ENCODE results near the gene SIRPG.
"Not testable (repeated sequence)": the region's sequence is repeated elsewhere in the genome, so short reads cannot be mapped to it uniquely, and the experiment has no call there.

The SIRPG gene

DNA sequence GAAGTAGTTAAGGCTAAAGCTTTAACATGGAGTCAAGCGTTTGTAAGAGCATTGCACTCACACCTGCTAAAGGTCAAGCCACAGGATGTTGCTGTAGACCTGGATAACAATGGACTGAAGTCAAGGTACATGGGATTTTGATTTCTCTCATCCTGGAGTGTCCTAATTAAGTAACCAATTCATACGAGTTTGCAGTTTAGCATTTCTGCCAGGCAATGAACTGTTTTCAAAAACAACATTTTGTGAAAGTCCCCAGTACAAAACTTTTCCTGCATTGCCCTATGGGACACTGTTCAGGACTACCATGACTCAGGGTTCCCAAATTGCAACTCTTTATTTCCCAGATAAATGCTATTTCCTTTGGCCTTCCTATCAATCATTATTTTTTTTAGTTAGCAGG, 20.4 kb downstream of the SIRPG start:
- DNase-seq (ENCODE audit: insufficient read length, low spot score): no peak

DNA sequence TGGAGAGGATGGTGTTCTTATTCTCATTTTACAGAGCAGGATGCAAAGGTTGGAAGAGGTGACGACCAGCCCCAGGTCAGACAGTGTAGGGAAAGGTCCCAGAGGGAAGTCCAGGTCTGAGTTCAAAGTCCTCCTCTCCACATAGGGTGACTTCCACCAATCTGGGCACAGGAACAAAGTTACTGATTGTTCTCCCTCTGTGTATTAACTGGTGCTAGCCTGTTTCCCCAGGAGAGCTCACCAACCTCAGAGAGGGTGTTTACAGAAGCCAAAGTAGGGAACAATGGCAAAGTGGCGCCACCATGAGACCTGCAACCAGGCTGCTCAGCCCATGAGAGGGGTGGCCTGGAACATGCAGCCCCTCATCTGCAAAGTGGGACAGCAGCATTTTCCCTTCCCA, 21.0 kb downstream of the SIRPG start:
- no peak for DNase-seq (ENCODE audit: insufficient read length, low spot score)
- no peak for FAIRE-seq

More for the DNA sequence above, 20.4 kb downstream of the SIRPG start:
- no peak for FAIRE-seq

DNA sequence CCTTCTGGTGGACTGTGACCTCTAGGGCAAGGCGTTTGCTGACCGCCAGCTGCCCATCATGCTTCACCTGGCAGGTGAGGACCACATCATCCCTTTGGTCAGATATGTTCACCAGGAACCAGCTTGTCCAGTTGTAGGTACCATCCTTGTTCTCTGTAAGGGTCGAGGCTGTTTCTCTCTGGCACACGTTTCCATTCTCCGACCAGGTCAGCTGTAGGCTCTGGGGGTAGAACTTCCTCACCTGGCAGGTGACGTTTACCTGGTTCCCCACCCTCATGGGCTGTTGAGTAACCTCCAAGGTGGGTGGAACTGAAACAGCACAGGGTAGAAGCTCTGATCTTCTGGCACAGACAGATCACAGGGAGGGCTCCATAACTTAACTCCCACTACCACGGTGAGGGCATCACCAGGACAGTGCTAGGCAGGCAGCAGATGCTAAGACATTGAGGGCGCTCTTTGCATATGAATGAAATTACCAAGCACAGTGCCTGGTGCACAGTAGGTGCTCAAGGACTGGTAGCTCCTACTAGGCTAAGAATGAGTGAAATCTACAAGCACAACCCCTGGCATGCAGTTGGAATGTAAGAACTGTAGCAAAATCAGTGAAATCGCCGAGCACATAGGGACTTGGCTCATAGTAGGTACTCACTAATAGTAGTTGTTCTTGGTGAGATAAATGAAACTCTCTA, 22.1 kb downstream of the SIRPG start:
- FAIRE-seq: no peak
- no peak for DNase-seq (ENCODE audit: insufficient read length, low spot score)

DNA sequence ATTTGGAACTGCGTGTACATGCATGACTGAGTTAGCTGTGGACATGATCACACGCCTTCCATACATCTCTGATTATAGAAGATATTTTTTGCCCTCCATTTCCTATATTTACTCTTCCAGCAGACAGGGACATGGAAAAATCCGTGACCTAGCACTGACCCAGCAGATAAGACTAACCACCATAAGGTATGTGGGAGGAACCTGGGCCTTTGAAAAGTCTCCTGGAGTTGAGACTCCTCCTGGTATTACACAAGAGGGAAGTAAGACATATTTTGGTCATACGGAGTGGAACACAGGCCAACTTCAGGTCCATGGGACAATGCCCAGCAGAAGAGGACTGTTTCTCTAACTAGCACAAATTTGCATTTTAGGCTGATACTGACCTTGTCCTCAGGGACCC, 24.0 kb downstream of the SIRPG start:
- FAIRE-seq (no peak), DNase-seq (ENCODE audit: insufficient read length, low spot score) (no peak)

DNA sequence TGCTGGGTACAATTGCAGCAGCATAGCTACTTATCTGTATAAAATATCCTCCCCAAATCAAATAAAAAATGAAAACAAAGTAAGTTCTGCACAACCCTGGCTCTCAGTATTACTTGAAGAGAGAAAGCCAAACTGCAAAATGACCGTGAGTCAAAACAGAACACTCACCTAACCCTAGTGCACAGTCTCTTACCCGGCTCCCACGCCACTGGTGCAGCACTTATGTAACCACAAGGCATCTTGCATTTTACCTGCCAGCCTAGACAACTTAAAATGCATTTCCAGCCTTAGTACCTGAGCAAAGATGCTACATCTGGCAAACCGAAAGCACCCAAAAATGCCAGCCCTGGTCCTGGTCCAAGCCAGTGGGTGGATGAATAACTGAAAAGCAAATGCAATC, 25.4 kb downstream of the SIRPG start:
- DNase-seq (ENCODE audit: insufficient read length, low spot score) (no peak), FAIRE-seq (no peak)

DNA sequence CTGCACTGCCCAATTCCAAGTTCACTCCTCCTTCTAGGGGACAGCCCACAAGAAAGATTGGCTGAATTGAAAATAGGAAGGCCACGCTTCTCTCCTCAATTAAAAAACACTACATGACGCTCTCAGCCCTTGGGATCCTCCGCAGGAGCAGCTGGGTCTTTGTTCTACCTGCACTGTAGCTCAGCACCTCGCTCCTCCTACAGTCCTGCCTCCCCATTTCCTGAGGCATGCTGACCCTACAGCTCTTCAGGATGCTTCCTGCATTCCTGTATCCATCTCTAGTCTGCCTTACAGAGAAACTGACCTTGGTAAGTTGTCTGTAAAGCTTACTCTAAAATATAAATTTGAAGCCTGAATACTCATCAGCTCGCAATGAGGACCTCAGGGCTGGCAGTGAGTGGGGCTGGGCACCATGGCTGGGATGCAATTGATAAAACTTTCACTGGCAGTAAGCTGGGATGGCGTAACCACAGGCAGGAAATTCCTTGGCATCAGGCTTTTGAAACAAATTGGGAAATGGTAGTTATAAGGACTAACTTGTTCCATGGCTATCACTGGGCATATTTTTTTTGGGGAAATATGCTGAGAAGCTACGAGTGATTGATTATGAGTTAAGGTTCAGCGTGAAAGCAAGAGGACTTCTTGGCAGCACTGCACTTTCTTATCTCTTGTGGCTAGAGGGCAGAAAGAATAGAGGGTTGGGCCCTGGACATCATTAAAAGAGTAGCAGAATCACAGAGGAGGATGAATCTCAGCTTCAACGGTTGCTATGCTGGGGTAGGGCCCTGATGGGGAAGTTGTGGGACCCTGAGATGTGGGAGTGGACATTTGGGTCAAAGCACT, 26.0 kb downstream of the SIRPG start:
- no peak for FAIRE-seq

DNA sequence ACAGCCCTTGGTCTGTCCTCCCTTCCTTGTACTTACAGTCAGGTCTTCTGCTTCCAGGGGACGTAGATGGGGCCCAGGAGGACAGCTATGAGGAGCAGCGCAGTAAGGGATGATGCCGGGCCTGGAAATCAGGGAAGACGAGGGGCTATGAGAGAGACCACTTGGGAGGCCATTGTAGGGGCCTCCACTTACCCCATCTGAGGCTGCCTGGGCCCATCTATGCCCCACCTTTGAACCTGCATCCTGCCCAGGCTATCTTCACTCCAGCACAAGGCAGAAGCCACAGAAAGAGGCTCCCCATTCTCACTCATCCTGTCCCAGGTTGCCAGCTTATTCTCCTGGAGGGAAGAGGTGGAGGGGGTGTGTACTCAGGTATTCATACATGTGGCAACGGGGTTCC, 27.4 kb downstream of the SIRPG start:
- FAIRE-seq (no peak), DNase-seq (ENCODE audit: insufficient read length, low spot score) (no peak)

More for the DNA sequence above, 26.0 kb downstream of the SIRPG start:
- DNase-seq (ENCODE audit: insufficient read length, low spot score): no peak

DNA sequence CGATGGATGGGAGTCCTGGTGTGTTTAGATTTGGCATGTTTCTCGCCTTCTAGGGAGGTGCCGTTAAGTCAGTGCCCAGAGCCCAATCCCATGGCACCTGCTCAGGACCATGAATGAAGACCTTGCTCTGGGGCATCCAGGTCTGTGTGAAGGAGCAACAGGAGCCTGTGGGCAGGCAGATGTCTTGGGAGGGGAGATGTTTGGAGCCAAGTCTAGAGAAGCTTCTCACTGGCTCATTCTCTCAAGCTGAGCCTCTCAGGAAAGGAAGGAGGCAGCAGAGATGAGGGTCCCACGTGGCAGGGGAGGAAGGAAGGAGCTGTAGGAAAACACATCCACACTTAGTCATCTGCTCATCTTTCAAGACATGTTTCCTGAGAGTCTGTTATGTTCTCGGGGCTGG, 28.3 kb downstream of the SIRPG start:
- FAIRE-seq (no peak), DNase-seq (ENCODE audit: insufficient read length, low spot score) (no peak)

DNA sequence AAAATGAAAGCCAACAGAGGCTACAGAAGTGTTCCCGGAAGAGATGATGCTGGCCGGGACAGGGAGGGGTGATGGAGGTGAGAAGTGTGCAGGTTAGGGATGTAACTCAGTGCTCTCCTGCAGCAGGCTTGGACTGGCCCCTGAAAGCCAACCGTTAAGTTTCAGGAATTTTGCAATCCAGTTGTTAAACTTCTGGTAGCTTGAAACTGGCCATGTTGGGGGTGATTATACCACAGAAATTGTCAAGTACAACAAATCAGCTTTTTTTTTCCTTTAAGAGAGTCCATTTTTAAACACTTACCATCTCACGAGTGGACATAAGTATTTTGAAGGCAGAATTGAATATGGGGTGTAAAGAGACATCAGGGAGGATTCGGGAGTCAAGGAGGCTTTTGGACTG, 29.0 kb downstream of the SIRPG start:
- FAIRE-seq: no peak
- no peak for DNase-seq (ENCODE audit: insufficient read length, low spot score)

DNA sequence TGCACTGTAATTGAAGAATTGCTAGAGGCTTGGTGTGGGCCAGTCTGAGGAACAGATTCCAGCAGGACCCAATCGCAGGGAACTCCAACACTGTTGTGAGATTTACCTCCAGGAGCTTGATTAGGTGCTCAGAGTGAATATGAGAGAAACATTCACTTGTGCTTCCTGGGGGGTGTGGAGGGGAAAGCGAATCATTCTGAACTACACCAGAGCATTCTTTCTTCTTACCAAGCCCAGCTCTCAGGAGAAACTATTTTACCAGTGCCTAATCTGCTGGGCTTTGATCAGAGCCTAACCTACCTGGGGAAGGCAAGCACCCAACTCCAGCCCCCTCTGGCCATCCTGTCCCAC, 30.4 kb downstream of the SIRPG start:
- FAIRE-seq (no peak), DNase-seq (ENCODE audit: insufficient read length, low spot score) (no peak)

DNA sequence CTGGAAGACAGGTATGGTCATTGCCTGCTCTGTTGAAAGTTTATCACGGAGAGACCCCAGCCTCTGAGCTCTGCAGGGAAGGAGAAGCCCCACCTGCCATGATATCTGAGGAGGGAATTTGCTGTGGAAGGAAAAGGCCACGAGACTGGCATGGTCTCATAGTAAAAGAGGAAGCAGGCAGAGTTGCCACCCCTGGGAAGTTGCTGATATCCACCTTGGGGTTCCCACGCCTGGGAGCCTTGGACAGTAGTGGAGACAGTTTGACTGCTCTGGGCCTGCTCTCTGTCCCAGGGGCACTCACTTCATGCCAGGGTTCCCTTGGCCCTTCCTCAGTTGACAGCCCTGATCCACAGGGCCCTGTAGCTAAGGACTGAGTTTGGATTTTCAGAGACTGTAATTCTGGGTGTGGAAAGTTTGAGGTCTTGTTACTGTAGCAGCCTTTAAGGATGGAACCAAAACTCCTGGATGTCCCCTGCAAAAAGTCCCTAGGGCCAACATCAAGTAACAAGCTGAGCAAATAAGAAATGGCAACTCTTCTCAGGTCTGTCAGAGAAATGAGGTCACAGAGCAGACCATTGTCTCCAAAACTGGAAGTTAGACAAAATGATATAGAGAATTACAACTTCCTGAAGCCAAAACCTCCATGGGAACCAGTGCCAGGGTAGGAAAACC, 30.9 kb downstream of the SIRPG start:
- no peak for DNase-seq (ENCODE audit: insufficient read length, low spot score)
- no peak for FAIRE-seq

DNA sequence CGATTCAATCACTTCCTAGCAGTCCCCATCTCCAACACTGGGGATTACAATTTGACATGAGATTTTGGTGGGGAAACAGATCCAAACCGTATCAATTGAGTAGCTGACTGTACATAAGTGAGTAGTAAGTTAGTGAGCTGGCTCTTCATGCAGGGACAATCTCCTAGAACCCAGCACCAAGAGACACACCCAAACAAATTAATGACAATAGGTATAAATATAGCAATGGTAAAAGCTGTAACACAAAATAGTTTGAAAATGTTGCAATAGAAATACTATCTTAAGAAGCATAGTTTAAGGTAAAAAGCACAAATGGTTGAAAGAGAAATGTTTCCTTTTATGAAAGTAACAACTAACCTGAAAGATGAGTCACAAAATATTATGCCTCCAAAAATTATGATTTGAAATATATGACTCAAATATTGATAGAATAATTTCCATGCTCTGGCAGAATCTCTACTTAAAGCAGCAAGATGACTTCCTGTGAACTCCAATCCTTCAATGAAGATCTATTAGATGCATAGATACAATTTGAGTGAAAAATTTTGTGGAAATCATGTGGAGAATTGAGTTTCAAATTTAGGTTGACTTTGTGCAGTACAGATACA, 32.4 kb downstream of the SIRPG start:
- DNase-seq (ENCODE audit: insufficient read length, low spot score) (no peak), FAIRE-seq (no peak)

DNA sequence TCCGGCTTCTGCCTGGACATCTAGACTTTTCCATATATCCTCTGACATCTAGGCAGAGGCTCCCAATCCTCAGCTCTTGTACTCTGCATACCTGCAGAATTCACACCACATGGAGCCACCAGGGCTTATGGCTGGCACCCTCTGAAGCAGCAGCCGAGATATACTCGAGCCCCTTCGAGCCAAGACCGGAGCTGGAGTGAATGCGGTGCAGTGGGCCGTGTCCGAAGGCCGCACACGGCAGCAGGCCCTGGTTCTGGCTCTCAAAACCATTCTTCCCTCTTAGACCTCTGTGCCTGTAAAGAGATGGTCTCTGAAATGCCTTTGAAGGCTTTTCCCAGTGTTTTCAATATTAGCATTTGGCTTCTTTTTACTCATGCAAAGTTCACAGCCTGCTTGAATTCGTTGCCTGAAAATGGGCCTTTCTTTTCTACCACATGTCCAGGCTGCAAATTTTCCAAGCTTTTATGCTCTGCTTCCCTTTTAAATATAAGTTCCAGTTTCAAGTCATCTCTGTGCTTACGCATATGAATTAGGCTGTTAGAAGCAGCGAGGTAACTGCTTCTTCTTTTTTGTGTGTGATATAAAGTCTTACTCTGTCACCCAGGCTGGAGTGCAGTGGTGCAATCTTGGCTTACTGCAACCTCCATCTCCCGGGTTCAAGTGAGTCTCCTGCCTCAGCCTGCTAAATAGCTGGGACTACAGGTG, 33.9 kb downstream of the SIRPG start:
- no peak for DNase-seq (ENCODE audit: insufficient read length, low spot score)
- no peak for FAIRE-seq

DNA sequence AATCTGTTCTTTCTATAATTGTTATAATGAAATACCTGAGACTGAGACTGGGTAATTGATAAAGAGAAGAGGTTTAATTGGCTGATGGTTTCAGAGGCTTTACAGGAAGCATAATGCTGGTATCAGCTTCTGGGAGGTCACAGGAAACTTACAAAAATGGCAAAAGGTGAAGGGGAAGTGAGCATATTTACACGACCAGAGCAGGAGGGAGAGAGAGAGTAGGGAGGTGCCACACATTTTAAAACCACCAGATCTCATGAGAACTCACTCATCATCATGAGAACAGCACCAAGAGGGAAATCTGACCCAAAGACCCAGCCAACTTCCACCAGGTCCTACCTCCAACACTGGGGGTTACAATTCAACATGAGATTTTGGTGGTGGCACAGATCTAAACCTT, 35.1 kb downstream of the SIRPG start:
- FAIRE-seq (no peak), DNase-seq (ENCODE audit: insufficient read length, low spot score) (no peak)

DNA sequence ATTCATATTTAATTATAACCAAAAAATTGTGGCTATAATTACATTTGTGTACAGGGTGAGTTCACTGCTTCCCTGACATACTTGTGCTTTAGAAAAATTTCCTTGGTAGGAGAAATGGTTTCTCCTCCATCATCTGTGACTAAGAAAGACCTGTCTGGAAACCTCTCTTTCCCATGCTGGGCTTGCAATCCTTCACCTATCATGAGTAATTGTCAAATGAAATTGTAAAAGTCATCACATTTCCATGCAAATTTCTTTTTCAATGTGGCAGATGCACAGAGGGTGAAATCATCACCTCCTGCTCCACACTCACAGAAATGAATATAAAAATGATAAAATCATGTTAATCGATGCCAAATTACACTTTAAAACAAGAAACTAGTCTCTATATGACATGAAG, 36.3 kb downstream of the SIRPG start:
- DNase-seq (ENCODE audit: insufficient read length, low spot score) (no peak), FAIRE-seq (no peak)

DNA sequence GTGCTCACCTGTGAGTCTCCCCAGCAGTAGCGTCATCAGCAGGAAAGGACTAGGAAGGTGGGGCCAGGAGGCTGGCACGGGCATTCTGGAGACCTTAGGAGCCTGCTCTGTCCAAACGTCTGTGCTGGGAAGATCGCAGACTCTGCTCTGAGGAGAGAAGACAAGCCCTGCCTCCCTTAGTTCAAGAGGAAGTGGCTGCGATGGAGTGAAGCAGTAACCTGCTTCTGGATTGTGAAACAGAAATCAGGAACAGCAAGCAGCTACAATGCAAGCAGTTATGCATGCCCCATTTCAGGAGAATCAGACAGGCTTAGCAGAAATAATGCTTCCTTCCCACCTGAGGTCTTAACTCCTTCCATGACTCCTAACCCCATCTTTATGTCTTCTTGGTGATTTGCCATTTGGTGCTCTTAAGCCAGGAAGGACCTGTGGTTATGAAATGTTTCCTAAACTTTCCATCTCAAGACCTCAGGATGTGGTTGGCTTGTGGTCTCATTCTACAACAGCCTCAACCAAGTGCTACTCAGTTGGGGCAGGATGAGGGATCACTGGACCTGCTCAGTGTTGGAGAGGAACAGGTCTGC, 37.6 kb downstream of the SIRPG start, which contains the start of gene SIRPB1:
TSS of gene SIRPB1 (minus strand) at position 149 of the 584 bp plus-strand sequence. CDS start at position 84, 65 bp downstream.
- no peak for FAIRE-seq
- no peak for DNase-seq (ENCODE audit: insufficient read length, low spot score)

DNA sequence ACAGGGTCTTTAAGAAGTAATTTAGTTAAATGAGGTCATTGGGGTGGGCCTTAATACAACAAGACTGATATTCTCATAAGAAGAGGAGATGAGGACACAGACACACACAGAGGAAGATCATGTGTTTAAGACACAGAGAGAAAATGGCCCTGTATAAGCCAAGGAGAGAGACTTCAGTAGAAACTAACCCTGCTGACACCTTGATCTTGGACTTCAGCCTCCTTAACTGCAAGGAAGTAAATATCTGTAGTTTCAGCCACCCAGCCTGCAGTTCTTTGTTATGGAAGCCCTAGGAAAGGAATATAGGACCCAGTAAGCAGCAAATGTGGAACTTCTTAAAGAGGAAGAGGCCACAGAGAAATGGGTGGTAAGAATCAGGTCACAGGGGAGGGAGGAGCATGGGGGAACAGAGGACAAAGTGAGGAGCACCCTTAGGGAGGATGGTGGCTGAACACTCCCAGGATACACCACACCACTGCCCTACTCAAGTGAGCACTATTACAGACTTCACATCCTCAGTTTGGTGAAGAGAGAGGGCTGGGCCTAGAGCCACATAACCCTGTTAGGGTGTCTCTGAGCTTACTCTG, 38.5 kb downstream of the SIRPG start:
- DNase-seq (ENCODE audit: insufficient read length, low spot score) (no peak), FAIRE-seq (no peak)

DNA sequence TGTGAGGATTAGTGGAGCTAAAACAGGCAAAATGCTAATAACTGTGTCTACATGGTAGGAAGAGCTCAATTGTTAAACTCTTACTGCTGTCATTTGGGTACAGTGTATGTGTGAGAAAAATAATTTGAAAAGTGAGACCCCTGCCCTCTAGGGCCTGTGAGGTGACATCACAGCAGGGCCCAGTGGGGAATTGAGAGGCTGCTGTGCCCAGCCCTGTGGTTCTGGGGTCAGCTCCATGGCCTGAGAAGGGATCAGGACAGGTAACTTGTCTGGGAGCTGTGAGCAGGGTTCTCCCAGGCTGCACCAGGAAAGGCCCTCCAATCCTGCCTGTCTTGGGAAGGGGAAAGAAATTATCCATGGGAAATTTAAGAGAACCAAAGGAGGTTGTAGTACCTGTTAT, 39.1 kb downstream of the SIRPG start:
- FAIRE-seq: no peak
- DNase-seq (ENCODE audit: insufficient read length, low spot score): no peak

DNA sequence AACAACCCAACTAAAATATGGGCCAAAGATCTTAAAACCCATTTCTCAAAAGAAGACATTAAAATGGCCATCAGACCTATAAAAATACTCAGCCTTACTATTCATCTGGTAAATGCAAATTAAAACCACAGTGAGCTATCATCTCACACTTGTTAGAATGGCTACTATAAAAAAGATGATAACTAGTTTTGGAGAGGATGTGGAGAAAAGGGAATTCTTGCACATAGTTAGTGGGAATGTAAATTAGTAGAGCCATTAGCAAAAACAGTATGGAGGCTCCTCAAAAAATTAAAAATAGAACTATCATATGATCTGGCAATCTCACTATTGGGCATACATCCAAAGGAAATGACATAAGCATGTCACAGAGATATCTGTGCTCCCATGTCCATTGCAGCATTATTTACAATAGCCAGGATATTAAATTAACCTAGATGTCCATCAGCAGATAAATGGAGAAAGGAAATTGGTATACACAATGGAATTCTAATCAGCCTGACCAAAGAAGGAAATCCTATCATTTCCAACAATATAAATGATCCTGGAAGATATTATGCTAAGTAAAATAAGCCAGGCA, 40.6 kb downstream of the SIRPG start:
- FAIRE-seq (no peak), DNase-seq (ENCODE audit: insufficient read length, low spot score) (no peak)

DNA sequence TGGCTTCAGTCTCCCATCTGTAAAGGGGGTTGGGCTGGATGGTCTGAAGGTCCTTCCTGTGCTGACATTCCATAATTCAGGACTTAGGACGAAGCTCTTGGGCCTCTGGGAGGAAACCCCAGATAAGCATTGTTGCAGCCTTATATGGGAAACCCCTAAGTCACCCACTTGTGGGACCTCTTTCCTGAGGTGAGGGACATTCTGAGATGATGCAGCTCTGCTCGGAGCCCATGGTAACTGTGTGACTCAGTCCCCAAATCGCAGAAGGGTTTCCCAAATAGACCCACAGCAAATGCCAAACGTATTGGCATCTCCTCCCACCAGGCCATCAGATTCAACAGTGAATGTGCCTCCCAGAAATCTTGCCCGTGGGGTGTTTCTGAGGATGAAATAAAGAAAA, 47.2 kb downstream of the SIRPG start:
- not testable (repeated sequence) for FAIRE-seq; DNase-seq (ENCODE audit: insufficient read length, low spot score)
